DMS 273 (cell line): ENCODE data around the gene OBSCN.
"Not testable (repeated sequence)": the region's sequence is repeated elsewhere in the genome, so short reads cannot be mapped to it uniquely, and the experiment has no call there.

Experiments used
- DNase-seq: peaks from one replicate; lab custom pipeline; 2025; ENCODE audit not compliant: unreplicated experiment; lab: John Stamatoyannopoulos, UW

OBSCN gene

GRCh38 chr1:228256626-228257375, 49.0 kb downstream of the OBSCN start:
- DNase-seq, result no peak

- no peak for DNase-seq
These were observed 50.6 kb downstream of the OBSCN start for GRCh38 chr1:228258486-228258885.

- no peak for DNase-seq
These were observed 51.6 kb downstream of the OBSCN start for GRCh38 chr1:228259368-228259894.

- peak; percentile 17 for DNase-seq
These were observed 52.1 kb downstream of the OBSCN start for GRCh38 chr1:228259951-228260350.

- no peak for DNase-seq
These were observed 53.9 kb downstream of the OBSCN start for GRCh38 chr1:228261706-228262105.

- DNase-seq, result no peak
These were observed 54.6 kb downstream of the OBSCN start for GRCh38 chr1:228262475-228262874.

- no peak for DNase-seq
These were observed 55.8 kb downstream of the OBSCN start for GRCh38 chr1:228263636-228264035.

- no peak for DNase-seq
These were observed 56.4 kb downstream of the OBSCN start for GRCh38 chr1:228264090-228264829.

GRCh38 chr1:228265167-228265566, 57.3 kb downstream of the OBSCN start:
- DNase-seq, result peak; percentile 18

GRCh38 chr1:228267962-228268880, 60.4 kb downstream of the OBSCN start:
- DNase-seq, result no peak

- no peak for DNase-seq
These were observed 61.0 kb downstream of the OBSCN start for GRCh38 chr1:228268881-228269265.

GRCh38 chr1:228269431-228269830, 61.6 kb downstream of the OBSCN start:
- DNase-seq, result not testable (repeated sequence)

- DNase-seq, result no peak
These were observed 62.2 kb downstream of the OBSCN start for GRCh38 chr1:228270032-228270431.

GRCh38 chr1:228271701-228272251, 63.9 kb downstream of the OBSCN start:
- DNase-seq, result no peak

GRCh38 chr1:228272331-228272791, 64.5 kb downstream of the OBSCN start:
- DNase-seq, result no peak

GRCh38 chr1:228272831-228273571, 65.2 kb downstream of the OBSCN start:
- no peak for DNase-seq

- no peak for DNase-seq
These were observed 66.0 kb downstream of the OBSCN start for GRCh38 chr1:228273720-228274451.

GRCh38 chr1:228274452-228275178, 66.8 kb downstream of the OBSCN start:
- no peak for DNase-seq

- no peak for DNase-seq
These were observed 67.3 kb downstream of the OBSCN start for GRCh38 chr1:228275179-228275429.
